Measurements from ENCODE around the gene PRKACA. TPM values are rescaled to one million over a fixed set of nuclear protein-coding genes. Genes with fewer than 3 reads are reported as not detected.

PRKACA gene
- total and polyA plus RNA-seq, 2 donors (not counting 3 experiments of a cell fraction or from before 2014, with no cell fraction given): 44.2 to 97.5 TPM

DNA sequence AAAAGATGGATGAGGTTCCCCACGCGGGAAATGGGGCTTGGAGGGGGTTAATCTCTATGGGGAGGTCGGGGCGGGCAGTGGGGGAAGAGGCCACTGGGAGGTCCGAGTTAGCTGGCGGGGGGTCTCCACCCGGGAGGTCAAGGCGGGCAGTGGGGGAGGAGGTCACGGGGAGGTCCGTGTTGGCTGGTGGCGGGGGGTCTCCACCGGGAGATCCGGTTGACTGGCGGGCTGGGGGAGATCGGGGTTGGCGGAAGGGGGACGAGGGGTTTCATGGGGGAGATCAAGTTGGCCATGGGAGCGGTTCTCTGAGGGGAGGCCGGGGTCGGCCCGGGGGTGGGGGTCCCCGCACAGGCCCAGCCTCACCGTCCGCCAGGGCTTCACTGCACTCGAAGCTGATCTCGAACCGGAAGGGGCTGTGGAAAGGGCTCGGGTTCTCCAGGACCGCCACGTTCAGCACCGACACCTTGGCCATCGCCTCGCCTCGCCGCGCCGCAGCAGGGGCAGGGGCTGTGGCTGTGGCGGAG lies 18.5 kb upstream of the PRKACA start:
- DNase-seq (ENCODE audit: low read depth, low spot score) (no peak), FAIRE-seq (no peak)
- POLR2A ChIA-PET: interaction anchor here (0.9 to 1.3 kb wide), 2 partner anchors 10 to 23 kb away, joined by 3 read pairs; a partner anchor contains a TSS
- peak overlapping the region; percentile 56 to 67 (median 60) for H3K4me3 ChIP-seq (replicated peaks in 1 of 3; ENCODE audit: insufficient read depth in 1 of 3, low read depth in 1 of 3, low read length in 3 of 3)
- TF ChIP-seq POLR2A (IDR thresholded peaks at IDR 0.05; ENCODE audit: low read depth, low read length) (no peak), EZH2 (IDR thresholded peaks at IDR 0.05; ENCODE audit: borderline replicate concordance, low read depth, low read length, severe bottlenecking) (no peak), MYC (IDR thresholded peaks at IDR 0.05; ENCODE audit: low read depth, low read length) (no peak), FOS (IDR thresholded peaks at IDR 0.05; ENCODE audit: borderline replicate concordance, insufficient read depth, low read length) (no peak), GATA2 (IDR thresholded peaks at IDR 0.05; ENCODE audit: insufficient read depth, insufficient read length, low read depth, low read length) (no peak), POLR2AphosphoS5 (IDR thresholded peaks at IDR 0.05; ENCODE audit: insufficient read depth, low read depth, low read length) (no peak), JUN (IDR thresholded peaks at IDR 0.05; ENCODE audit: borderline replicate concordance, insufficient read depth, insufficient read length, low read depth) (no peak)
- TF ChIP-seq, protein P1, sequence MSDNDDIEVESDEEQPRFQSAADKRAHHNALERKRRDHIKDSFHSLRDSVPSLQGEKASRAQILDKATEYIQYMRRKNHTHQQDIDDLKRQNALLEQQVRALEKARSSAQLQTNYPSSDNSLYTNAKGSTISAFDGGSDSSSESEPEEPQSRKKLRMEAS (IDR thresholded peaks at IDR 0.05; ENCODE audit: insufficient read depth, insufficient read length): no peak
- TF ChIP-seq, protein P2, sequence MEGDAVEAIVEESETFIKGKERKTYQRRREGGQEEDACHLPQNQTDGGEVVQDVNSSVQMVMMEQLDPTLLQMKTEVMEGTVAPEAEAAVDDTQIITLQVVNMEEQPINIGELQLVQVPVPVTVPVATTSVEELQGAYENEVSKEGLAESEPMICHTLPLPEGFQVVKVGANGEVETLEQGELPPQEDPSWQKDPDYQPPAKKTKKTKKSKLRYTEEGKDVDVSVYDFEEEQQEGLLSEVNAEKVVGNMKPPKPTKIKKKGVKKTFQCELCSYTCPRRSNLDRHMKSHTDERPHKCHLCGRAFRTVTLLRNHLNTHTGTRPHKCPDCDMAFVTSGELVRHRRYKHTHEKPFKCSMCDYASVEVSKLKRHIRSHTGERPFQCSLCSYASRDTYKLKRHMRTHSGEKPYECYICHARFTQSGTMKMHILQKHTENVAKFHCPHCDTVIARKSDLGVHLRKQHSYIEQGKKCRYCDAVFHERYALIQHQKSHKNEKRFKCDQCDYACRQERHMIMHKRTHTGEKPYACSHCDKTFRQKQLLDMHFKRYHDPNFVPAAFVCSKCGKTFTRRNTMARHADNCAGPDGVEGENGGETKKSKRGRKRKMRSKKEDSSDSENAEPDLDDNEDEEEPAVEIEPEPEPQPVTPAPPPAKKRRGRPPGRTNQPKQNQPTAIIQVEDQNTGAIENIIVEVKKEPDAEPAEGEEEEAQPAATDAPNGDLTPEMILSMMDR (IDR thresholded peaks at IDR 0.05; ENCODE audit: extremely low read depth in 1 of 2, insufficient read depth in 1 of 2, low read depth in 1 of 2, low read length in 2 of 2): no peak
- no peaks in the 10 kb centered on the region for H4K20me1 ChIP-seq (replicated peaks; ENCODE audit: control insufficient read depth, extremely low read depth, insufficient read depth, low read length)
- no TSS peak for BruUV-seq (replicated peaks)
- peak overlapping the region; percentile 46 for H3K9ac ChIP-seq (replicated peaks; ENCODE audit: extremely low read depth, insufficient read depth, low read length)
- no peaks in the 10 kb centered on the region for H3K27me3 ChIP-seq (ENCODE audit: control insufficient read depth in 2 of 2, insufficient read depth in 2 of 2, low read length in 2 of 2)
- peaks cover 19% of the 10 kb centered on the region for H3K79me2 ChIP-seq (ENCODE audit: control insufficient read depth, insufficient read depth, low read length)
- peak overlapping the region; percentile 77 for H3K4me2 ChIP-seq (ENCODE audit: insufficient read depth, low read length)
- H3K9me3 ChIP-seq (replicated peaks; ENCODE audit: control insufficient read depth, insufficient read depth, low read length): no peaks in the 10 kb centered on the region
- no peak overlapping the region for H3K27ac ChIP-seq (ENCODE audit: insufficient read depth, low read depth, low read length)
- intact Hi-C loops (cut with micrococcal nuclease) (loop anchor here (1.0 to 5.0 kb wide), 8 partner anchors 18 to 341 kb away; partner anchors contain the start of gene PTGER1), dilution Hi-C loops (cut with MboI; ENCODE audit: extremely low pct_ligation_motif_present, low sequenced_read_pairs) (no loop called here)
- H3K4me1 ChIP-seq (ENCODE audit: control insufficient read depth, extremely low read depth, insufficient read depth, low read length): peaks cover 15% of the 10 kb centered on the region
- peaks cover 0 to 3% of the 10 kb centered on the region in 2 experiments for H3K36me3 ChIP-seq (ENCODE audit: control insufficient read depth in 2 of 2, extremely low read depth in 1 of 2, insufficient read depth in 2 of 2, low read length in 2 of 2)
- CTCF ChIA-PET: interaction anchor here (0.7 to 2.4 kb wide), 41 partner anchors 8 to 343 kb away, joined by 3 to 36 read pairs (median 5); partner anchors contain the start of genes MISP3, NANOS3 and PRKACA
- H2AFZ ChIP-seq (ENCODE audit: low read depth, low read length): peak overlapping the region; percentile 97
- H3K9me1 ChIP-seq (replicated peaks; ENCODE audit: control insufficient read depth, extremely low read depth, insufficient read depth, low read length): no peaks in the 10 kb centered on the region

Data from endothelial cell of umbilical vein (primary cell).